PC-9 (cell line): ENCODE results near the gene SYCP2. TPM values are rescaled to one million over a fixed set of nuclear protein-coding genes. Genes with fewer than 3 reads are reported as not detected.
"Not testable (repeated sequence)": the region's sequence is repeated elsewhere in the genome, so short reads cannot be mapped to it uniquely, and the experiment has no call there.

Experiments used
- BruUV-seq: library from RNA; stranded (reverse); fragments of 400-500 nt; replicated peaks from 2 replicates; lab custom pipeline; 2021; lab: Mats Ljungman, UMichigan
- CTCF ChIA-PET: fragments of 300-600 bp; sonication (Branson Sonifier 250); formaldehyde crosslinking; loops from one replicate; lab custom pipeline; 2022; ENCODE audit warnings: antibody characterized with exemption; lab: Charles Lee
- POLR2A ChIA-PET: fragments of 300-600 bp; sonication (Branson Sonifier 250); formaldehyde crosslinking; loops from one replicate; lab custom pipeline; 2022; ENCODE audit warnings: antibody characterized with exemption; ENCODE audit not compliant: unreplicated experiment; lab: Charles Lee
- DNase-seq, 2 experiments: peaks; one replicate each; pipeline versions ENCODE4 v3.0.0 to v3.0.0-alpha.2; 2015 to 2022; ENCODE audit warnings: mixed read lengths in 1 of 2
- H2AFZ ChIP-seq: fragments of 200-600 bp; sonication (generic); 2 replicates; pipeline ENCODE4 v1.8.1; 2017; ENCODE audit warnings: antibody characterized with exemption
- H3F3A ChIP-seq: fragments of 200-600 bp; sonication (generic); 2 replicates; pipeline ENCODE4 v1.8.1; 2017; ENCODE audit warnings: antibody characterized with exemption, mild to moderate bottlenecking, low read depth; ENCODE audit not compliant: insufficient read depth
- H3K27ac ChIP-seq: fragments of 200-600 bp; sonication (generic); 2 replicates; pipeline ENCODE4 v1.6.1; 2016; ENCODE audit warnings: mixed run types
- H3K27me3 ChIP-seq: fragments of 200-600 bp; sonication (generic); 2 replicates; pipeline ENCODE4 v1.6.1; 2016; ENCODE audit warnings: low read depth, mixed run types; ENCODE audit not compliant: insufficient read depth
- H3K36me3 ChIP-seq: fragments of 200-600 bp; sonication (generic); 2 replicates; pipeline ENCODE4 v1.6.1; 2016; ENCODE audit warnings: low read depth, mixed run types
- H3K4me1 ChIP-seq: fragments of 200-600 bp; sonication (generic); replicated peaks from 2 replicates; pipeline ENCODE4 v1.6.1; 2016; ENCODE audit warnings: mixed run types; ENCODE audit not compliant: insufficient read depth
- H3K4me2 ChIP-seq: fragments of 200-600 bp; sonication (generic); 2 replicates; pipeline ENCODE4 v1.6.1; 2017; ENCODE audit warnings: mixed run types
- H3K4me3 ChIP-seq: fragments of 200-600 bp; sonication (generic); 2 replicates; pipeline ENCODE4 v1.6.1; 2016; ENCODE audit warnings: mixed run types
- H3K79me2 ChIP-seq: fragments of 200-600 bp; sonication (generic); 2 replicates; pipeline ENCODE4 v1.6.1; 2017; ENCODE audit warnings: low read depth, mixed run types
- H3K9me2 ChIP-seq: fragments of 200-600 bp; sonication (generic); 2 replicates; pipeline ENCODE4 v1.8.1; 2017; ENCODE audit warnings: mild to moderate bottlenecking; ENCODE audit not compliant: insufficient read depth
- H3K9me3 ChIP-seq: fragments of 200-600 bp; sonication (generic); 2 replicates; pipeline ENCODE4 v1.8.1; 2016; ENCODE audit warnings: low read depth; ENCODE audit not compliant: insufficient read depth
- H4K20me1 ChIP-seq: fragments of 200-600 bp; sonication (generic); 2 replicates; pipeline ENCODE4 v1.8.1; 2017; ENCODE audit not compliant: insufficient read depth
- EZH2 ChIP-seq: fragments of 200-600 bp; sonication (generic); IDR thresholded peaks from 2 replicates; pipeline ENCODE4 v1.8.0; 2017; ENCODE audit warnings: antibody characterized with exemption, low read depth
- intact Hi-C: fragments of 100-400 bp; cut with micrococcal nuclease; formaldehyde crosslinking; loops from one replicate; pipeline ENCODE4 v1.10.0; 2022; ENCODE audit not compliant: unreplicated experiment
- total RNA-seq: library from RNA; stranded (reverse); gene quantifications from 2 replicates; pipeline ENCODE4 v1.2.3, GENCODE V29; 2021
- TF ChIP-seq, protein P1 (sequence below): fragments of 200-600 bp; sonication (generic); conservative IDR thresholded peaks from 2 replicates; pipeline ENCODE4 v1.6.1; 2017; ENCODE audit warnings: mixed run types, antibody characterized with exemption, mild to moderate bottlenecking, moderate library complexity

SYCP2 gene
- total RNA-seq, 1 experiment from 2014 or later: 1.8 TPM

DNA sequence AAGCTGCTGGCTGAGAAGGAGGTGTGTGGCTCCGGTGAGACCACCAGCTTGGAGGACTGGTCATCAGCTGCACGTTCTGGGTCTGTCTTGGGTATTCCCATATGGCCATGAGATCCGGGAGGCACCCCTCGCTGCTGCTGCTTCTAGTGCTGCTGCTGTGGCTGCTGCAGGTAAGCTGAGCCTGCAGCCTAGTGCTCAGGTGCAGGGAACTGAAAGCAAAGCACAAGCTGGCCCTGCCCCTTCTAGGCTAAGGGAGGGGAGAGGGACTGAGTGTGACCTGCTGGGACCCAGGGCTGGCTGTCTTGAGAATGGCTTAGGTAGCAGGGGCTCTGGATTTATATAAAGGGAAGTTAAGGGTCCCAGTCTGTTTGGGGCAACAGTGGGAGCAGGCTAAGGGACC, 25.2 kb upstream of the SYCP2 start:
- no peak overlapping the region for H3K27ac ChIP-seq
- no peak overlapping the region for H3K4me3 ChIP-seq
- no peak overlapping the region for H2AFZ ChIP-seq
- H4K20me1 ChIP-seq: no peaks in the 10 kb centered on the region
- POLR2A ChIA-PET: no interaction called here
- TF ChIP-seq, protein P1, sequence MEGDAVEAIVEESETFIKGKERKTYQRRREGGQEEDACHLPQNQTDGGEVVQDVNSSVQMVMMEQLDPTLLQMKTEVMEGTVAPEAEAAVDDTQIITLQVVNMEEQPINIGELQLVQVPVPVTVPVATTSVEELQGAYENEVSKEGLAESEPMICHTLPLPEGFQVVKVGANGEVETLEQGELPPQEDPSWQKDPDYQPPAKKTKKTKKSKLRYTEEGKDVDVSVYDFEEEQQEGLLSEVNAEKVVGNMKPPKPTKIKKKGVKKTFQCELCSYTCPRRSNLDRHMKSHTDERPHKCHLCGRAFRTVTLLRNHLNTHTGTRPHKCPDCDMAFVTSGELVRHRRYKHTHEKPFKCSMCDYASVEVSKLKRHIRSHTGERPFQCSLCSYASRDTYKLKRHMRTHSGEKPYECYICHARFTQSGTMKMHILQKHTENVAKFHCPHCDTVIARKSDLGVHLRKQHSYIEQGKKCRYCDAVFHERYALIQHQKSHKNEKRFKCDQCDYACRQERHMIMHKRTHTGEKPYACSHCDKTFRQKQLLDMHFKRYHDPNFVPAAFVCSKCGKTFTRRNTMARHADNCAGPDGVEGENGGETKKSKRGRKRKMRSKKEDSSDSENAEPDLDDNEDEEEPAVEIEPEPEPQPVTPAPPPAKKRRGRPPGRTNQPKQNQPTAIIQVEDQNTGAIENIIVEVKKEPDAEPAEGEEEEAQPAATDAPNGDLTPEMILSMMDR: no peak
- H3K9me2 ChIP-seq: no peaks in the 10 kb centered on the region
- BruUV-seq: no TSS peak
- intact Hi-C loops: no loop called here
- DNase-seq: no peak
- H3K9me3 ChIP-seq: 0 out of 2 replicates have a peak, but pooled peaks cover 2% of the 10 kb centered on the region
- CTCF ChIA-PET: interaction anchor here (0.7 kb wide), 1 partner anchor 112 kb away, joined by 6 read pairs; no protein-coding TSS in a partner anchor
- no peaks in the 10 kb centered on the region for H3F3A ChIP-seq
- H3K4me1 ChIP-seq: 0 out of 2 replicates have a peak, but pooled peaks cover 4% of the 10 kb centered on the region
- H3K4me2 ChIP-seq: no peak overlapping the region
- H3K79me2 ChIP-seq: no peaks in the 10 kb centered on the region
- no peaks in the 10 kb centered on the region for H3K36me3 ChIP-seq
- H3K27me3 ChIP-seq: no peaks in the 10 kb centered on the region

DNA sequence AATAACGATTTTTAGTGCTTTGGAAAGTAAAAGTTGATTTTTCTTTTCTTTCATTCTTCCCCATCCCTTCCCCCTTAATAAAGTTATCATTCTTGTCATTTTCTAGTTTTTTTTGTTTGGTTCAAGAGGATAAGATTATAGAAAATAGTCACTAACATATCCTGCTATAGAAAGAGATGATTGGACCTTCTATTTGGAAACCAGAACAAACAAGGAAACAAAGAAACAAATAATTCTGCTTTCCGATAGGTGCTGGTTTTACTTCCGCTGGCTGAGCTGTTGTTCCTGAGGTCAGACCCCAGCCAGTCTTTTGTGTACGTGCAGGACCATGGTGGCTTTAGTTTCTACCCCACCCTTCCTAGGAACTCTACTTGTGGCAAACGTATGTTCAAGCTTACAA, 24.7 kb upstream of the SYCP2 start, which contains the start of gene CDH26:
TSS of gene CDH26 (plus strand) at position 301 of the 400 bp plus-strand sequence. CDS start 304 bp downstream, outside the sequence.
- ChIA-PET POLR2A (no interaction called here), CTCF (no interaction called here)
- no TSS peak for BruUV-seq
- no peaks in the 10 kb centered on the region for H3F3A ChIP-seq
- no peak for DNase-seq
- intact Hi-C loops: no loop called here
- H3K4me1 ChIP-seq: 0 out of 2 replicates have a peak, but pooled peaks cover 4% of the 10 kb centered on the region
- no peak within 1 kb of the TSS for H3K4me2 ChIP-seq
- no peaks in the 10 kb centered on the region for H3K79me2 ChIP-seq
- 0 out of 2 replicates have a peak, but pooled peaks cover 2% of the 10 kb centered on the region for H3K9me3 ChIP-seq
- no peaks in the 10 kb centered on the region for H4K20me1 ChIP-seq
- no peak within 1 kb of the TSS for H3K4me3 ChIP-seq
- no peaks in the 10 kb centered on the region for H3K36me3 ChIP-seq
- H3K27me3 ChIP-seq: no peaks in the 10 kb centered on the region
- H3K27ac ChIP-seq: no peak within 1 kb of the TSS
- TF ChIP-seq, protein P1: no peak
- TF ChIP-seq EZH2: no peak
- no peaks in the 10 kb centered on the region for H3K9me2 ChIP-seq
- H2AFZ ChIP-seq: no peak within 1 kb of the TSS

DNA sequence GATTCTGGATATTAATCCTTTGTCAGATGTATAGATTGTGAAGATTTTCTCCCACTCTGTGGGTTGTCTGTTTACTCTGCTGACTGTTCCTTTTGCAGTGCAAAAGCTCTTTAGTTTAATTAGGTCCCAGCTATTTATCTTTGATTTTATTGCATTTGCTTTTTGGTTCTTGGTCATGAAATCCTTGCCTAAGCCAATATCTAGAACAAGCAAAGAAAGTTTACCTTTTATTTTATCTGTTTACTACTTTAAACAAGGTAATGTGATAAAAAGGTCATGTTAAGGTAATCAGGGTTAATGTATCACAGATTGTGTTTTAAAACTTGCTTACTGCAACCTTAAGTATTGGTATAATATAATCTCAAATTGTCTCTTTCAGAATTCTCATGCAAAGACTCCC, 24.1 kb upstream of the SYCP2 start:
- DNase-seq, H3K27ac ChIP-seq, H2AFZ ChIP-seq, H4K20me1 ChIP-seq, H3K4me2 ChIP-seq, intact Hi-C loops, CTCF ChIA-PET, H3K27me3 ChIP-seq, H3K36me3 ChIP-seq, H3K9me3 ChIP-seq, H3K4me3 ChIP-seq, BruUV-seq, H3F3A ChIP-seq, H3K4me1 ChIP-seq, POLR2A ChIA-PET, H3K9me2 ChIP-seq, H3K79me2 ChIP-seq: not testable (repeated sequence)
